GM12872 (cell line): ENCODE measurements around the gene RBM3.

Experiments used
- CTCF ChIP-seq: IDR thresholded peaks from 3 replicates; pipeline ENCODE4 v1.5.1; 2011; ENCODE audit warnings: low read depth, mild to moderate bottlenecking, low read length, moderate library complexity; ENCODE audit not compliant: insufficient read depth

RBM3 gene

GRCh38 chrX:48579259-48579658 is 5.0 kb downstream of the RBM3 start:
- no peak for TF ChIP-seq CTCF

GRCh38 chrX:48580662-48581061 is 6.4 kb downstream of the RBM3 start:
- TF ChIP-seq CTCF = no peak

- no peak for TF ChIP-seq CTCF
Observed at GRCh38 chrX:48584698-48585097, 10.4 kb downstream of the RBM3 start.

- no peak for TF ChIP-seq CTCF
Observed at GRCh38 chrX:48589482-48590162, 15.3 kb downstream of the RBM3 start.

GRCh38 chrX:48590203-48591103 is 16.2 kb downstream of the RBM3 start:
- TF ChIP-seq CTCF = no peak

- no peak for TF ChIP-seq CTCF
Observed at GRCh38 chrX:48591255-48591791, 17.0 kb downstream of the RBM3 start.

- no peak for TF ChIP-seq CTCF
Observed at GRCh38 chrX:48592971-48593370, 18.7 kb downstream of the RBM3 start.
